Suppressor macrophage (primary cell): Measurements from ENCODE around the gene TXNDC8.
"Not testable (repeated sequence)": the region's sequence is repeated elsewhere in the genome, so short reads cannot be mapped to it uniquely, and the experiment has no call there.

ENCODE experiments used
- DNase-seq, 4 experiments: peaks; one replicate each; pipeline ENCODE4 v3.0.0-alpha.2; 2020 to 2022
- total RNA-seq, 17 experiments: gene quantifications; one replicate each; lab custom pipeline; 2026; ENCODE audit warnings: mixed read lengths in 6 of 17, inconsistent platforms in 3 of 17; lab: John Stamatoyannopoulos, UW

The TXNDC8 gene
- 0 to 0.77 (median 0) reads per million in 17 experiments for total RNA-seq

GRCh38 chr9:110337727-110338126 is at the start of gene TXNDC8:
TSS of gene TXNDC8 (minus strand) at chr9:110337863.
- no peak for DNase-seq

- DNase-seq = no peak
Measured at GRCh38 chr9:110383491-110383890, 45.8 kb upstream of the TXNDC8 start.

DNA sequence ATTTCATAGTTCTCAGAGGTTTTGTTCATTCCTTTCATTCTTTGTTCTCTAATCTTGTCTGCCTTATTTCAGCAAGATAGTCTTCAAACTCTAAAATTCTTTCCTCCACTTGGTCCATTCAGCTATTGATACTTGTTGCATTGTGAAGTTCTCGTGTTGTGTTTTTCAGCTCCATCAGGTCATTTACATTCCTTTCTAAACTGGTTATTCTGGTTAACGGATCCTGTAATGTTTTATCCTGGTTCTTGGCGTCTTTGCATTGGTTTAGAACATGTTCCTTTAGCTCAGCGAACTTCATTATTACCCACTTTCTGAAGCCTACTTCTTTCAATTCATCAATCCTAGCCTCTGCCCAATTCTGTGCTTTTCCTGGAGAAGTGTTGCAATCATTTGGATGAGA is 45.1 kb upstream of the TXNDC8 start:
- DNase-seq = no peak

DNA sequence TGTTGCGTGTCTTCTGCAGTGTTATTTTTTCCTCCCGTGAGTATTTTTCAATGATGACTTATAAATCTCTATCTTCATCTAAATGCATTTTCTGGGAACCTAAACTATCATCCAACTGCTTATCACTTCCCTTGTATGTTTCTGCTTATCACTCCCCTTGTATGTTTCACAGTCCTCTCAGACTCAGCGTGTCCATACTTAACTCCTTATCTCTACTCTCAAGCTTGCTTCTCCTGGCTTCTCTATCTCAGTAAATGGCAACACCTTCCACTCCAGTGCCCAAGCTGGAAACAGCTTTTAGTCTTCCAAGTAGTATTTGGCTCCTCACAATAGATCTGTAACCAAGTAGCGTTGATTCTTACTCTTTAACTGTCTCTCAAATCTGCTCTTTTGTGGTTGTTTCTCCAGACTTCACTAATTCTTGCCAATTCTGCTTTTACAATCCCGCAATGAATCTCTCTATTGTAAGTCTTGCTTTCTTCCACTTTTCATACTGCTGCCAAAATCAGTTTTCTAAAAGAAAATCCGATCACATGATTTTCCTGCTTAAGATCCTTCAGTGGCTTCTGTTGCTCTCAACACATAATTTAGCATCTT is 33.8 kb upstream of the TXNDC8 start:
- no peak for DNase-seq

DNA sequence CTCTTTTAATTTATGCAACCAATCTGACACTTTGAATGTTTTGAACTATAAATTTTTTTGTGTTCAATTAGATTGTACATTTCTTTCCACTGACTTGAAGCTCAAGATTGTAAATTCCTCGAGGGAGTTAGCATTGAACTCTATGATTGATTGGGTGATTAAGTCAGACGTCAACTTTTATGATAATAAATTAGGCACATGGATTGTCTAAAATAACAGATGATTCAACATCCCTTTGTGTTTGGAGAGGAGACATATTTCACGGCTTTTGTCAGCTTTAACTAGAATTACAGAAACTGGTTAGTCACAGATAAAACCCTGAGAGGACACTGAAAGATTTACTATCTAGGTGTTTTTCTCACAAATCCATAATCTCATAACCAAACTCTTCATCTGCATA is 32.7 kb upstream of the TXNDC8 start:
- DNase-seq = no peak

DNA sequence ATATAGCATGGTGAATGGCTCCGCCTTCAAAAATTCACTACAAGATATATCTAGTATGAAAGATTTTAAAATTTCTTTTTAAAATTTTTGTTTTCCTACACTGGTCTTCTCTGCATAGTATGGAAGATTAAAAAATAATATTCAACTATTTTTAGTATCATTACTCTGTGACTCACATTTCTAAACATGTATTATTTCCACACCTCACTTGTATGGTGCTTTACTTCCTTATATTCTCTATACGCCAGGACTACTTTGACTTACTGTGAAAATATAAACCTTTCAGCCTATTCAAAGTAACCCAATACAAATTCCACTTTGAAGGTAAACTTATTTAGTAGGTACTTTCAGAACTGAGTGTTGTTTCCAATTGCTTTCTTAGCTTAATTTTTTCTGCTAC is 26.8 kb upstream of the TXNDC8 start:
- DNase-seq = peak in 2 of 4 experiments; percentile 10 to 23

DNA sequence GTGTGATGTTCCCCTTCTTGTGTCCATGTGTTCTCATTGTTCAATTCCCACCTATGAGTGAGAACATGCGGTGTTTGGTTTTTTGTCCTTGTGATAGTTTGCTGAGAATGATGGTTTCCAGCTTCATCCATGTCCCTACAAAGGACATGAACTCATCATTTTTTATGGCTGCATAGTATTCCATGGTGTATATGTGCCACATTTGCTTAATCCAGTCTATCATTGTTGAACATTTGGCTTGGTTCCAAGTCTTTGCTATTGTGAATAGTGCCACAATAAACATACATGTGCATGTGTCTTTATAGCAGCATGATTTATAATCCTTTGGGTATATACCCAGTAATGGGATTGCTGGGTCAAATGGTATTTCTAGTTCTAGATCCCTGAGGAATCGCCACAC is 21.3 kb upstream of the TXNDC8 start:
- DNase-seq = not testable (repeated sequence)

DNA sequence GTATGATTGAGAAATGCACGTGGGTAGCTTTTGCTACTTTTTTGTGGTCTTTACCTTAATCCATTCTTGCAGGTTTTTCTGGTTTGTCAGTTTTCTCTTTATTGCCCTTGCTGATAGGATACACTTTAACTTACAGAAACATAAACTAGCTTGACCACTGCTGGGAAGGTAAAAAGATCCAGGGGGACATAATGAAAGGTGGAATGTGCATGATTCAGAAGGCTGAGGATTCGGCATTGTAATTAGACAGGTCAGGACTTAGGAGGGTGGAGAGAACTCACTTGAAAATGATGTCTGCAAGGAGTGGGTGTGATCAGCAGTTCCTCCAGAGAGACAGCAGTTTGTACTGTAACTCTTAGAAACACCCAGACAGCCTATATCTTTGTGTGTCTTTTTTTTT is 19.8 kb upstream of the TXNDC8 start:
- DNase-seq = no peak

DNA sequence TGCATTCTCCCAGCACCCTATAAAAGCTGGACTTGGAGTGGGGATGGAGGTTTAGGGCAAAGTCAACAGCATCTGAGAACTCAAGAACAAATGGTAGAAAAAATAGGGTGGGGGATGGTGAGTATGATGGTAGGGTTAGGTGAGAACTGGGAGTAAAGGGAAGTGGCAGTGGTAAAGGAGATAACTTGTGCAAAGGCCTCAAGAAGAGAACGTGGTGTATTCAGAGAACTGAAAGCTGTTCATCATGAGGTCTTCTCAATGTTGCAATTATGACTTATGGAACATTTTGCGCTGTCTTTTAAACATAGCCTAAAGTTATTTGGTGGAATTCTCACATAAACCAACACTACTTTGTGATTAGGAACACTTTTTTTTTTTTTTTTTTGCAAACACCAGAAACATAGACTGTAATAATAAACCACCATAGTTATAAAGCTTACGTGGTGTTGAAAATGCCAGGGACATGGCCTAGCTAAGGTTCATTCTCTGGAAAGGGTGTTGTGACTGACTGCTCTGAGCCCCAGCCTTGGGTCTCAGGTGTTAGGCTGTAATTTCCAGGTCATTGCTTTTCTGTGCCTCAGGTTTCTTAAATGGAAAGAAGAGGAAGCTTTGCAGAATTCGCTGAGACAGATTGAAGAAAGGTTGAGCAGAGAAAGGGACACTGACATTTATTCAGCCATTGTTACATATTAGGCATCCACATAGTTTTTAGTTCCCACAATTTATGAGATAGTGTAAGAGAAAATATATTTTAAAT is 19.2 kb upstream of the TXNDC8 start:
- peak in 2 of 4 experiments; percentile 43 to 48 for DNase-seq

- peak; percentile 7 to 47 (median 34) for DNase-seq
Measured at GRCh38 chr9:110355911-110356310, 18.2 kb upstream of the TXNDC8 start.

DNA sequence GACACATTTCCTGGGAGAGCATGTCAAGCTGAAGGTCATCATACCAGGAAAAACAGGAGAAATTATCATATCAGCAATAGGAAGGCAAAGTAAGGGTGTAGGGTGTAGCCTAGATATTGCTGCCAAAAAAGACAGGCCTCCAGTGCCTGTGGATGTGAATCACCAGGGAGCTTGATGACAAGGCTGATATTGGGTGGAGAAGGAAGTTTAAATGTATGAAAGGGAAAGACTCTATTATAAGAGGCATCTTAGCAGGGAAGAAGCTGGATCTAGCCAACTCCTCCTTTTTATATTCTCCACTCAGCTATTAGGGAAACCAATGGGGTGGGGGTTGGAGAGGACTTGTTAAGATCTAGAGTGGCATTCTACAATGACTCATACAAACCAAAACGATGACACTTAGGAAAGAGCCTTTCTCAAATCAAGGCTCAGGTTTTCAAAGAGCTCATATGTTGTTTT is 13.4 kb upstream of the TXNDC8 start:
- DNase-seq = peak in 3 of 4 experiments; percentile 25 to 31 (median 29)

DNA sequence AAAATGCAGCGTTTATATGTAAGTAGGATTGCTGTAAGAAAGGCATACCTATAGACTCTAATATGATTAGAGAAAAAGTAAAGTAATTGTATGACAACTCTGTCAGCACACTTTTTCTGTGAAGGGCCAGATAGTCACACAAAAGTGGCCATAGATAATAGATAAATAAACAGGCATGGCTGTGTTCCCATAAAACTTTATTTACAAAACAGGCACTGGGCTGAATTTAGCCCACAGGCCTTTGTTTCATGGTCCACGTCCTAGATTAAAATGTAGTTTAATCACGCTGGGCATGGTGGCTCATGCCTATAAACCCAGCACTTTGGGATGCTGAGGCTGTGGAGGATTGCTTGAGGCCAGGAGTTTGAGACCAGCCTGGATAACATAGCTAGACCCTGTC is 8.7 kb upstream of the TXNDC8 start:
- DNase-seq = no peak

DNA sequence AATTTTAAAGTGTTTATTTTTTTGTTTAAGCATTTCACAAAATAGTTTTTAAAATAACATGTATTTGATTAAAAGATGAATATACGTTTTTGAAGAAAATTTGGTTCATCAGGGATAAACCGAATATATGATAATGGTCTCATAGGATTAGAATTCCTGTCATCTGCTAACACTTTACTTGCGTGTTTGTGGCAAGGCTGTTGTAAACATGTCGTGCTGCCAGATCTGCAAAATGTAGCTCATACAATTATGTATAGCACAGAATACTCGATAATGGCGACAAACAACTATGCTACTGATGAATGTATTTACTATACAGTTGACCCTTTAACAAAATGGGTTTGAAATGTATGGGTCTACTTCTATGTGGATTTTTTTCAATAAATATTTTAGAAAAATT is 7.2 kb upstream of the TXNDC8 start:
- no peak for DNase-seq

- no peak for DNase-seq
Measured at GRCh38 chr9:110343551-110343950, 5.9 kb upstream of the TXNDC8 start.

DNA sequence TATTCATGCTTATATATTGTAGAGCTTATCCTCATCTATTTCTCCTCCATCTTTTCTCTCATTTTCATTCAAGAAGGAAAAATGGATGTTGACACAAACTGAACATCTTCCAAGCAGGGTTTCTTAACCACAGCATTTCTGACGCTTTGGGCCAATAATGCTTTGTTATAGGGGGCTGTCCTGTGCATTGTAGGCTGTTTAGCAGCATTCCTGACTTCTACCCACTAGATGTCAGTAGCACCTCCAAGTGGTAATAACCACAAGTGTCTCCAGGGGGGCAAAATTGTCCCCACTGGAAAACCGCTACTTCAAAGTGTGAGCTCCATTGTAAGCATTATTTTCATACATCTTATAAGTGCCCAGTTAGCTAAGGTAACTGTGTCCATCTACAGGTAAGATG is 2.6 kb upstream of the TXNDC8 start:
- DNase-seq = peak in 1 of 4 experiments; percentile 20

- DNase-seq = no peak
Measured at GRCh38 chr9:110338143-110338542, 480 bp upstream of the TXNDC8 start.

GRCh38 chr9:110336363-110336762 is 1.3 kb downstream of the TXNDC8 start:
- DNase-seq = no peak

DNA sequence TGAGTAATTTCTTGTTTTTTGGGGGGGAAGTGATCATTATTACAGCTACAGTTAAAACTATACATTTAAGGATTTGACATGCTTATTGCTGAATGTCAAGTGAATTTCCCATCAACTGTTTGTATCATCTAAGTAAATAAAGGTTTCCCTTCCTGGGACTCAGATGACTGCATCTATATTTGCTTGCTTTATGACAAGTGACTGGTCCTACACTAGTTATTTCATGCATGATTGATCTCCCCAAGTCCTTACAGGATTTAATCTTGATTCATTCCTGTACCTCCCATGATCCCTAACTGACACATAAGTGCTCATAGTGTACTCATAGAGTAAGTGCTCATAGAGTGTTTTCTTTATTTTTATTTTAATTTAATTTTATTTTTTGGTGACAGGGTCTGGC is 2.8 kb downstream of the TXNDC8 start:
- DNase-seq = no peak

DNA sequence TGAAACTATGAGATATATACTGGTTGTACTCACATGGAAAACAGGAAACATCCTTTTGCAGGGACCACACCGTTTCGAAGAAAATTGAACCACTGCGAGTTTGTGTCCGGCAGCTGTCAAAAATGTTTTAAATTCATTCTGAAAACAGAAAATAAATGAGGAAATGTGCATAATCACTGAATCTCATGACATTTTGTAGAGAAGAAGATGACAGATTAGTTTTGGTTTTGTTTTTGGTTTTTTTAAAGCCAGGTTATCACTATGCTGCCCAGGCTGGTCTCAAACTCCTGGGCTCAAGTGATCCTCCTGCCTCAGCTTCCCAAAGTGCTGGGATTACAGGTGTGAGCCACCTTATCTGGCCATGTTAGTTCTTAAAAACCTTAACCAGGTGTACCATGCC is 3.5 kb downstream of the TXNDC8 start:
- DNase-seq = no peak

DNA sequence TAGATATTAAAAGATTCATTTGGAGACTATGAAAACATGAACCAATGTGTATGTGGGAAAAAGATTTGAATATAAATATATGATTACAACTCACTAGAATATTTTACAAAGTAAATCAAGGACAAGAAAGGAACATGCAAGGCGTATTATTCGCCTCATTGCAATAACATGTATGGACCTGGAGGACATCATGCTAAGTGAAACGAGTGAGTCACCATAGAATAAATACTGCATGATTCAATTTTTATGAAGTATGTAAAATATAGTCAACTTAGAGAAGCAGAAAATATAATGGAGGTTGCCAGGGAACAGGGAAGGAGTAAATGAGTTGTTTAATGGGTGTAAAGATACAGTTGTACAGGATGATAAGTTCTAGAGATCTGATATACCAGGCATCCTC is 4.9 kb downstream of the TXNDC8 start:
- no peak for DNase-seq

DNA sequence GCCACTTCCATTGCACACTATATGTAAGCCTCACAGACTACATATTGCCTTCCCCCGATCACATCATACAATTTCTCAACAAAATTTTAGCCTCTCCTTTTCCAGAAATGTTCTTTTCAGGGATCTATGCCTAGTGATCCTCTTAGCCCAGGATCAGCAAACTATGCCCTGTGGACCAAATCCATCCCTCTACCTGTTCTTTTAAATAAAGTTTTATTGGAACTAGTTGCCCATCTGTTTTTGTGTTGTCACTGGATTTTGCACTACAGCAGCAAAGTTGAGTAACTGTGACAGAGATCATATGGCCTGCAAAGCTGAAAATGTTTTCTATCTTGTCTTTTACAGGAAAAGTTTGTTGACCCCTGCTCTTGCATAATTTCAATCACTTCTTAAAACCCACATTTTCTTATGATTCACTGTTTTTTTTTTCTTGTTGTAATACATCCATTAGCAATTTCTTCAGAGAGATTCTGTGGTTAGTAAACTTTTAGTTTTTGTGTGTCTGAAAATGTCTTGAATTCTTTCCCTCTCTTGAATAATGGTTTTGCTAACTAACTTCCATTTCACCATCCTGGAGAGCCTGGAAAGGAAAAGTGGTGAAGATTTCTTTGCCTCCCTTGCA is 7.1 kb downstream of the TXNDC8 start:
- peak in 3 of 4 experiments; percentile 11 to 56 (median 37) for DNase-seq

DNA sequence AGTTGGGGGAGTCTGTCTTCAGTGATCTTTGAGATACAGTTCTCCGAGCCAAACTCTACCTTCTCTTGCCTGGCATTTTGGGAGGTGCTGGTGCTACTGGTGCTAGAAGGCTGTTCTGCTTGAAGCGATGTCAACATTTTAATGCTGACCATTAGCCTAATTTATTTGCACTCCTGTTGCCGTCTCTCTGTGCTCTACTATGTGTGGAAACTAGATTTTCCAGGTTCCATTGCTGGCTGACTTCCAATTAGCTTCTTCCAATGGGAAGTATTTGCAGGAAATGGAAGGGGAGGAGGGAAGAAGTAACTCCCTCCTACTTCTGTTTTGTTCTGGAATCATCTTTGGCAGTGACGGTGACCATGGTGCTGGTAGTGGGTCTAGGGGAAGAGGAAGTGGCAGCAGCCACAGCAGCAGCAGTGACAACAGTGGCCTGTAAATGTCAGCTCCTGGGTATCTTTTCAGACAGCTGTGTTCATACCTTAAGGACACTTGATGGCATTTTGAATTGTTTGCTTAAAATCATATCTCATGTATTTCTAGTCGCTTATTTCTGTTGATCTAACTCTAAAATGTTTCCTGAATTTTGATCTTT is 7.9 kb downstream of the TXNDC8 start:
- peak; percentile 51 to 68 (median 65) for DNase-seq

DNA sequence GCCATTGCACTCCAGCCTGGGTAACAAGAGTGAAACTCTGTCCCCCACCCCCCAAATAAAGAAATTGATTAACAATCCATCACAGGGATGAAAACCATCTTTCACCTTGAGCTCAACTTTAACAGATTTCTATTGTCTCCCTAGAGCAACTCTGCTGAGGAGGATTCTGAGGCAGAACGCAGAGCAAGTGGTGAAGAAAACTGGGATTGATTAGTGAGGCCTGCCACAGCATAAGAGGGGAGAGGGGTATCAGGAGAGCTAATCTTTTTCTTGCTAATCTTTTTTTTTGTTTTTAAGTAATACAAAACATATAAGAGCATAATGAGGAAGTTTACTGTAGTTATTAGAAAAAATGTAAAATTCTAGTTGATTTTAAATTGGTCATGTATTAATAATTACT is 8.9 kb downstream of the TXNDC8 start:
- DNase-seq = no peak
